ENCODE data around the gene PCSK7.

DNA sequence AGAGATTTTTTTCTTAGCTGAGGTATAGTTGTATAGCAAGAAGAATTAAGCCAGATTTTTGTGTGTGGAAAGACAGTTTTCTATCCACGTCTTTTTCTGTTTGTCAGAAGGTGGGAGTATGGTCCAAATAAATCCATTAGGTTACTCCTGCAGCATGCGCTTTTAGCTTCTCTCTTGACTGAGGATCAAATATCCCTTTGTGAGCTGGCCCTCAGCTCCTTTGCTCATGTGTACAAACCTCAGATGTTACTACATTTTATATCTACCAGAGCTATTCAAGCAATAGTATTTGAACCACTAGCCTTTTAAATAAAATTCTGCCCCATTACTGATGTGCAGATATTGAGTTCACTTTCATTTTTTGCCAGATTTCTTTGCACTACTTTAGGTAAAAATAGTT, 62.1 kb downstream of the PCSK7 start:
- TF ChIP-seq, protein P1, sequence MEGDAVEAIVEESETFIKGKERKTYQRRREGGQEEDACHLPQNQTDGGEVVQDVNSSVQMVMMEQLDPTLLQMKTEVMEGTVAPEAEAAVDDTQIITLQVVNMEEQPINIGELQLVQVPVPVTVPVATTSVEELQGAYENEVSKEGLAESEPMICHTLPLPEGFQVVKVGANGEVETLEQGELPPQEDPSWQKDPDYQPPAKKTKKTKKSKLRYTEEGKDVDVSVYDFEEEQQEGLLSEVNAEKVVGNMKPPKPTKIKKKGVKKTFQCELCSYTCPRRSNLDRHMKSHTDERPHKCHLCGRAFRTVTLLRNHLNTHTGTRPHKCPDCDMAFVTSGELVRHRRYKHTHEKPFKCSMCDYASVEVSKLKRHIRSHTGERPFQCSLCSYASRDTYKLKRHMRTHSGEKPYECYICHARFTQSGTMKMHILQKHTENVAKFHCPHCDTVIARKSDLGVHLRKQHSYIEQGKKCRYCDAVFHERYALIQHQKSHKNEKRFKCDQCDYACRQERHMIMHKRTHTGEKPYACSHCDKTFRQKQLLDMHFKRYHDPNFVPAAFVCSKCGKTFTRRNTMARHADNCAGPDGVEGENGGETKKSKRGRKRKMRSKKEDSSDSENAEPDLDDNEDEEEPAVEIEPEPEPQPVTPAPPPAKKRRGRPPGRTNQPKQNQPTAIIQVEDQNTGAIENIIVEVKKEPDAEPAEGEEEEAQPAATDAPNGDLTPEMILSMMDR (IDR thresholded peaks at IDR 0.05): no peak
- no peak for TF ChIP-seq POLR2A (IDR thresholded peaks at IDR 0.05)
